CD4-positive, alpha-beta T cell treated with Interleukin-17A for 1 hour (primary cell): Measurements from ENCODE around the gene FBXO5.
"Not testable (repeated sequence)": the region's sequence is repeated elsewhere in the genome, so short reads cannot be mapped to it uniquely, and the experiment has no call there.

Experiments
- DNase-seq: peaks from one replicate; pipeline ENCODE4 v3.0.0-alpha.2; 2020

Gene FBXO5

GRCh38 chr6:152986978-152987377 lies 4.1 kb upstream of the FBXO5 start:
- DNase-seq: no peak

GRCh38 chr6:152985300-152985699 lies 2.5 kb upstream of the FBXO5 start:
- DNase-seq: not testable (repeated sequence)

GRCh38 chr6:152984513-152984872 lies 1.7 kb upstream of the FBXO5 start:
- DNase-seq: no peak

GRCh38 chr6:152983637-152984512 lies 1.0 kb upstream of the FBXO5 start:
- peak; percentile 62 for DNase-seq

- DNase-seq: no peak
Observed at GRCh38 chr6:152981989-152982903, 595 bp downstream of the FBXO5 start.

- DNase-seq: no peak
Observed at GRCh38 chr6:152981219-152981618, 1.6 kb downstream of the FBXO5 start.

- no peak for DNase-seq
Observed at GRCh38 chr6:152980656-152981055, 2.2 kb downstream of the FBXO5 start.

GRCh38 chr6:152979116-152979515 lies 3.7 kb downstream of the FBXO5 start:
- DNase-seq: no peak

GRCh38 chr6:152978058-152978457 lies 4.8 kb downstream of the FBXO5 start:
- no peak for DNase-seq

GRCh38 chr6:152977556-152977955 lies 5.3 kb downstream of the FBXO5 start:
- no peak for DNase-seq

- DNase-seq: no peak
Observed at GRCh38 chr6:152976749-152977148, 6.1 kb downstream of the FBXO5 start.

- DNase-seq: peak; percentile 61
Observed at GRCh38 chr6:152975204-152975915, 7.5 kb downstream of the FBXO5 start.

GRCh38 chr6:152973916-152974315 lies 8.9 kb downstream of the FBXO5 start:
- no peak for DNase-seq

GRCh38 chr6:152969688-152970418 lies 13.0 kb downstream of the FBXO5 start:
- DNase-seq: no peak

GRCh38 chr6:152966168-152966894 lies 16.5 kb downstream of the FBXO5 start:
- DNase-seq: not testable (repeated sequence)

- no peak for DNase-seq
Observed at GRCh38 chr6:152959333-152959732, 23.5 kb downstream of the FBXO5 start.

GRCh38 chr6:152957796-152958195 lies 25.0 kb downstream of the FBXO5 start:
- no peak for DNase-seq

GRCh38 chr6:152954443-152954842 lies 28.4 kb downstream of the FBXO5 start:
- DNase-seq: no peak

- peak; percentile 17 for DNase-seq
Observed at GRCh38 chr6:152952866-152953509, 29.9 kb downstream of the FBXO5 start.

GRCh38 chr6:152952045-152952444 lies 30.8 kb downstream of the FBXO5 start:
- DNase-seq: no peak

- no peak for DNase-seq
Observed at GRCh38 chr6:152950240-152950639, 32.6 kb downstream of the FBXO5 start.
